GM12891 (cell line): ENCODE results near the gene UVSSA. TPM values are rescaled to one million over a fixed set of nuclear protein-coding genes. Genes with fewer than 3 reads are reported as not detected.

ENCODE experiments used
- DNase-seq: peaks from one replicate; pipeline ENCODE4 v3.0.0; 2011; ENCODE audit warnings: low spot score; ENCODE audit not compliant: insufficient read length
- FAIRE-seq: peaks from 2 replicates; lab custom pipeline; 2011; peaks lifted over from hg19 to GRCh38; lab: Jason Lieb, UNC
- PAX5 ChIP-seq: IDR thresholded peaks from 2 replicates; pipeline ENCODE4 v1.6.1; 2011; ENCODE audit warnings: low read length, moderate library complexity, mild to moderate bottlenecking; ENCODE audit not compliant: insufficient read depth, severe bottlenecking
- POLR2A ChIP-seq: IDR thresholded peaks from 2 replicates; pipeline ENCODE4 v1.6.1; 2011; ENCODE audit warnings: low read depth, low read length, control low read depth
- POLR2AphosphoS5 ChIP-seq: IDR thresholded peaks from 2 replicates; pipeline ENCODE4 v1.6.1; 2011; ENCODE audit warnings: low read depth, low read length, control low read depth
- POU2F2 ChIP-seq: IDR thresholded peaks from 2 replicates; pipeline ENCODE4 v1.6.1; 2011; ENCODE audit warnings: low read depth, mild to moderate bottlenecking, control low read depth, low read length, moderate library complexity
- SPI1 ChIP-seq: IDR thresholded peaks from 2 replicates; pipeline ENCODE4 v1.6.1; 2011; ENCODE audit warnings: low read depth, low read length, control low read depth
- TAF1 ChIP-seq: IDR thresholded peaks from 2 replicates; pipeline ENCODE4 v1.6.1; 2011; ENCODE audit warnings: low read depth, low read length, control low read depth
- polyA plus RNA-seq: library from polyadenylated mRNA; unstranded; fragments of >200 nt; gene quantifications from one replicate; pipeline ENCODE4 v1.2.1, GENCODE V29; 2012; ENCODE audit warnings: low read depth, missing spikeins, inconsistent platforms; ENCODE audit not compliant: missing spikeins

UVSSA gene
- polyA plus RNA-seq = 6.8 TPM

GRCh38 chr4:1346781-1347409, at the start of gene UVSSA:
Gene UVSSA, plus strand, starts transcription at chr4:1347208. Its CDS starts 884 bp downstream, at chr4:1348092.
- no peak for TF ChIP-seq SPI1
- no peak for TF ChIP-seq POU2F2
- no peak for TF ChIP-seq PAX5
- TF ChIP-seq POLR2A = no peak
- no peak for TF ChIP-seq POLR2AphosphoS5
- TF ChIP-seq TAF1 = no peak
- peak; percentile 100 for FAIRE-seq
- peak; percentile 100 for DNase-seq

DNA sequence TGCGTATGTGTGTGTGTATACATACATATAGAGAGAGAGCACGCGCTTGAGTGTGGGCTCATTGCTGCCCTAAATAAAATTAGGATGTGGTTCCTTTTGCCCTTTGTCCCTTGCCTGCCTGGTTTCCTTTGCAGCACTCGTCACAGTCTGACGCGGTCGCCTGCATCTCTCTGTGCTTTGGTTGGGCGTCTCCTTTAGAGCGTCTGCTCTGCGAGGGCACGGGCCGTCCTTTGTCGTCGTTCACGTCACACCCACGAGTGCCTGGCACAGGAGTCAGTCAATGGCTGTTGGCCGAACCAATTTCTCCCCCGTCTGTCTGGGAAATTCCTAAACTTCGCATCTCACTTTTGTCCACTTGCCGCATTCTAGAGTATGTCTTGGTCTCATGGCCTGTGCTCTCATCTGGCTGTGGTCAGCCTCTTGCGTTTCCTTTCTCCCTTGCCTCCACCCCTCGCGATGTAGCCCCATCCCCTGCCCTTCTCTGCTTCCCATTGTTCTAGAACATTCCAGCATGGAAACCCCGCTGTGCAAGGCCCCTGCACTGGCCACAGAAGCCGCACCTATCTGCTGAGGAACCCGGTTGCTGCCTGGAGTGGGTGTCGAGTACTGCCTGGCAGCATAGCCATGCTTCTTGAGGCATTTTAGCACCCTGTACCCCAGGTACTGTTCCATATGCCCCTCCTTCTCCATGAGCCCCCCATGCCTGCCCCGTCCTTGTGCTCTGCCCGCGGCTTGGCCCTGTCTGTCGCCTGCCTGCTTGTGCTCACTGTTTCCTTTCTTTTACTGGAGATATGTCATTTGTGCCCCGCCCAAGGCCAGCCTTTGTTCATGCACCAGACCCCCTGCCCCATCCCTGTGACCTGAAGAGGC, 49.3 kb upstream of the UVSSA start:
- no peak for FAIRE-seq
- TF ChIP-seq POLR2A = no peak
- no peak for TF ChIP-seq SPI1
- no peak for TF ChIP-seq TAF1
- TF ChIP-seq POLR2AphosphoS5 = no peak
- no peak for TF ChIP-seq PAX5
- TF ChIP-seq POU2F2 = no peak

DNA sequence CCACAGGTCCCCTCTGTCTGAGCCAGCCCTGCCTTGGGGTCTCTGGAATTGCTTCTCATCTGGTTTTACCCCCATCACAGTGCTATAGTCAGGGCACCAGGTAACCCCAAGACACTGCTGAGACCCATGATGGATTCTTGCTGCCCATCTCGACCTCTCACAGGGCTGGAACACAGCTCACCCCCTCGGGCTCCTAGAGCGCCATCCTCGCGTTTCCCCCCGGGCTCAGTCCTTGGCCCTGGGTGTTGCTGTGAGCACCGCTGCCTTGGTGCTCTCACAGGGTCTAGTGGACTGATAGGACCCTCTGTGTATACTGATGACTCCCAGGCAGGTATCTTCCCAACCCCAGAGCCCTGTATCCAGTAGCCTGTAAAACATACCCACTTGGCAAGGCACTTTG, 48.5 kb upstream of the UVSSA start:
- TF ChIP-seq POU2F2 (no peak), SPI1 (no peak), TAF1 (no peak), POLR2AphosphoS5 (no peak), POLR2A (no peak), PAX5 (no peak)
- DNase-seq (no peak), FAIRE-seq (no peak)

More for the DNA sequence above, 49.3 kb upstream of the UVSSA start:
- no peak for DNase-seq

DNA sequence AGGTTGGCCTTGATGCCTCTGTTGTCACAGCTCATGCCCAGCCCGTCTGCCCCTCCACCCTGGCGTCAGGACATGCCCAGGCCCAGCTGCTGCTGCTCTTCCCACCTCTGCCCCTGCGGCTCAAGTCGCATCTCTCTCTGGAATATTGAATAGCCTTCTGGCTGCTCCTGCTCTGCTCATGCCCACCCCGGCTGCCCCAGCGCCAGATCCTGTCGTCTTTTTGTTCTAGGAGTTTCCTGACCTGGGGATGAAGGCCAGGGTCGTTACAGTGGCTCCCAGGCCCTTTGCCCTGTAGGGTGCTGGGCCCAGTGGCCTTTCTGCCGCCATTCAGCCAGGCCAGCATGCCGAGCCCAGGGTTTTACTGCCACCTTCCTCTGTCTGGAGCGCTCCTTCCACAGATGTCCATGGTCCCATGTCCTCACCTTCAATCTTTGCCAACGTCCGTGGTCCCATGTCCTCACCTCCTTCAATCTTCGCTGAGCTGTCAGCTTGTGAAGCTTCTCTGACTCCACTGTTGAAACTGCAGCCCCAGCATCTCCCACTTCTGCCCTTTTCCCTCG, 47.6 kb upstream of the UVSSA start:
- FAIRE-seq = no peak
- no peak for DNase-seq
- TF ChIP-seq POLR2AphosphoS5 = no peak
- TF ChIP-seq SPI1 = no peak
- TF ChIP-seq POLR2A = no peak
- no peak for TF ChIP-seq POU2F2
- no peak for TF ChIP-seq TAF1
- no peak for TF ChIP-seq PAX5

DNA sequence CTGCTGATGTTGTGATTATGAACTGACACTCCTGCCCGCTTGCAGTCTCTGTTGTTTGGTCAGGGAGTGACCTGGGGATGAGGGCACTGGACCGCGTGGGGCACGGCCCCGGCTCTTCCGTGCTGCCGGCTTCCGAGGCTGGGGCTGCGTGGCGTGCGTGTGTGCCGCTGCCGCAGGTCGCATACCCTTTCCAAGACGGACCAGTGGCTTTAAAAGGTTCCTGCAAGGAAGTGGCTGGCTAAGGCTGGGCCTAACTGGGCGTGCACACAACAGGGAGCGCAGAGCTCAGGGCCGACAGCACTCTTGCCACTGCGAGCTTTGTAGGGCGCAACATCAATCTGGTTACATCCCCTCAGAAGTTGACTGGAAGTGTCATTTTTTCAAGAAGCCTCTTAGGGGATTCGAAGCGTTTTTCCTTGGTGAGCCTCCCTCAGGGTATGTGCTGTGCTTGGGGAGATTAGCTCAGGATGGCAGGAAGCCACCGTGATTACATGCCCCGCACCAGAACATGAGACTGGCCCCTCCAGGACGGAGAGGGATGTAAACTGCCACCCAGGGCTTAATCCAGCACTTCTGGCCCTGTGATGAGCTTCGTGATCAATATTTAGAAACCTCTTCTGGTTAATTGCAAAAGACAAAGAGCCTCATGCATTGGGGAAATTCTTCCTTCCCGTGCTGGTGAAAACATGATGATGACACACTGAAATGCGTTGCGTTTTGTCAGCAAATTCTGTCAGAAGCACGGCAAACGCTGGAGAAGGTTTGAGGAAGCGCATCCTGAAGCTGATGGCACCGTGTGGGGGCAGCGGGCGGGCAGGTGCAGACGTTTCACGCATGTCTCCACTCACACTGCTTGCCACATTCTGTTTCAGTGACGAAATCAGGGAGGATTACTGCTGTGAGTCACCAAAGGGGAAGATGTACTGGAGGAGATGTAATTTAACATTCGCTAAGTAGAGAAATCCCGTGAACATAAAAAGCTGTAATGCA, 46.2 kb upstream of the UVSSA start:
- no peak for FAIRE-seq
- DNase-seq = no peak
- TF ChIP-seq POLR2A = no peak
- no peak for TF ChIP-seq PAX5

- FAIRE-seq (no peak), DNase-seq (no peak)
- TF ChIP-seq POLR2A (no peak), POLR2AphosphoS5 (no peak), TAF1 (no peak), SPI1 (no peak), PAX5 (no peak), POU2F2 (no peak)
Measured at GRCh38 chr4:1302159-1302558, 44.8 kb upstream of the UVSSA start.

- DNase-seq = no peak
- TF ChIP-seq TAF1 (no peak), PAX5 (no peak), POU2F2 (no peak), SPI1 (no peak), POLR2AphosphoS5 (no peak), POLR2A (no peak)
- FAIRE-seq = no peak
Measured at GRCh38 chr4:1305261-1305711, 41.7 kb upstream of the UVSSA start.

DNA sequence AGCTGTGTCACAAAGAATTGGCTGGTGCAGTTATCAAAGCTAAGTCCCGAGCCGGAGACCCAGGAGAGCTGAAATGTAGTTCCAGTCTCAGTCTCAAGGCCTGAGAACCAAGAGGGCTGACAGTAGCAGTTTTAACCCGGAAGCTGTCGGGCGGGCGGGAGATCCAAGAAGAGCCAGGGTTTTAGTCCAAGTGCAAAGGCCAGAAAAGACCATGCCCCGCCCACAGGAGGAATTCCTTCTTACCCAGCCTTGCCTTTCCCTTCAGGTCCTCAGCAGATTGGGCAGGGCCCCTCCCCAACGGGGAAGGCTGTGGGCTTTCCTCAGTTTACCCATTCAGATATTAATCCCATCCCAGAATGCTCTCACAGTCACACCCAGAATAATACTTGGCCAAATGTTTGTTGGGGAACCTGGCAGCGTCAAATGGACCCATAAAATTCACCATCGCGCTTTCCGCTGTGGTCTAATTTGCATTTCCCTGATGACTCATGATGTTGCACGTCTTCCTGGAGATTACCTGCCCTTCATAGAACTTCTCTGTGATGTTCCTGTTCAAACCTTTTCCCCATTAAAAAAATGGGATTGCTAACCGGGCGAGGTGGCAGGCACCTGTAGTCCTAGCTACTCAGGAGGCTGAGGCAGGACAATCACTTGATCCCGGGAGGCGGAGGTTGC, 41.1 kb upstream of the UVSSA start:
- FAIRE-seq (no peak), DNase-seq (no peak)
- TF ChIP-seq POU2F2 (0 out of 2 replicates have a peak, but pooled peaks have one; percentile 73), POLR2AphosphoS5 (no peak), POLR2A (no peak)
